A673 (cell line): Measurements from ENCODE around the gene DOCK6. TPM values are rescaled to one million over a fixed set of nuclear protein-coding genes. Genes with fewer than 3 reads are reported as not detected.

Experiments used
- BruUV-seq: library from RNA; stranded (reverse); fragments of 400-500 nt; replicated peaks from 2 replicates; lab custom pipeline; 2021; lab: Mats Ljungman, UMichigan
- CTCF ChIA-PET: fragments of 300-600 bp; sonication (Branson Sonifier 250); formaldehyde crosslinking; loops from one replicate; lab custom pipeline; 2022; ENCODE audit warnings: antibody characterized with exemption; lab: Charles Lee
- POLR2A ChIA-PET: fragments of 300-600 bp; sonication (Branson Sonifier 250); formaldehyde crosslinking; loops from one replicate; lab custom pipeline; 2022; ENCODE audit warnings: antibody characterized with exemption; ENCODE audit not compliant: low non-redundant PET; lab: Charles Lee
- DNase-seq: peaks from one replicate; pipeline ENCODE4 v3.0.0-alpha.2; 2015; ENCODE audit warnings: low spot score
- H3K27ac ChIP-seq: fragments of 200-600 bp; sonication (generic); 2 replicates; pipeline ENCODE4 v1.5.1; 2016; ENCODE audit warnings: mixed run types, low read depth, mild to moderate bottlenecking, mixed read lengths, antibody characterized with exemption, low read length; ENCODE audit not compliant: poor library complexity, severe bottlenecking
- H3K27me3 ChIP-seq: fragments of 200-600 bp; sonication (generic); replicated peaks from 2 replicates; pipeline ENCODE4 v1.6.1; 2017; ENCODE audit warnings: mixed run types, low read depth, mild to moderate bottlenecking, mixed read lengths, antibody characterized with exemption, low read length; ENCODE audit not compliant: insufficient read depth, poor library complexity
- H3K36me3 ChIP-seq: fragments of 200-600 bp; sonication (generic); 2 replicates; pipeline ENCODE4 v1.6.1; 2016; ENCODE audit warnings: mixed run types, mild to moderate bottlenecking, mixed read lengths, antibody characterized with exemption, low read length; ENCODE audit not compliant: insufficient read depth, poor library complexity, severe bottlenecking
- H3K4me1 ChIP-seq: fragments of 200-600 bp; sonication (generic); 2 replicates; pipeline ENCODE4 v1.6.1; 2017; ENCODE audit warnings: mixed run types, mild to moderate bottlenecking, mixed read lengths, antibody characterized with exemption, low read length; ENCODE audit not compliant: insufficient read depth, poor library complexity, severe bottlenecking
- H3K4me3 ChIP-seq: fragments of 200-600 bp; sonication (generic); 2 replicates; pipeline ENCODE4 v1.5.1; 2016; ENCODE audit warnings: low read depth, mixed run types, mild to moderate bottlenecking, mixed read lengths, low read length; ENCODE audit not compliant: poor library complexity, severe bottlenecking
- H3K9me3 ChIP-seq: fragments of 200-600 bp; sonication (generic); 2 replicates; pipeline ENCODE4 v1.6.1; 2016; ENCODE audit warnings: mixed run types, low read depth, mild to moderate bottlenecking, mixed read lengths, antibody characterized with exemption, low read length; ENCODE audit not compliant: poor library complexity, severe bottlenecking
- CTCF ChIP-seq: fragments of 300-800, 200-600 bp; sonication (generic); conservative IDR thresholded peaks from 2 replicates; pipeline ENCODE4 v1.5.1; 2017; ENCODE audit warnings: low read depth, mild to moderate bottlenecking, antibody characterized with exemption, low read length, moderate library complexity, mixed read lengths
- EZH2 ChIP-seq: fragments of 200-600 bp; sonication (generic); IDR thresholded peaks from 2 replicates; pipeline ENCODE4 v1.6.1; 2017; ENCODE audit warnings: borderline replicate concordance, low read depth, mild to moderate bottlenecking, mixed read lengths, antibody characterized with exemption, low read length; ENCODE audit not compliant: poor library complexity, severe bottlenecking
- intact Hi-C: fragments of 100-400 bp; cut with micrococcal nuclease; formaldehyde crosslinking; loops from one replicate; pipeline ENCODE4 v1.10.0; 2022; ENCODE audit not compliant: unreplicated experiment
- total RNA-seq: library from RNA; stranded (reverse); gene quantifications from 2 replicates; pipeline ENCODE4 v1.2.3, GENCODE V29; 2021

The DOCK6 gene
- total RNA-seq, 1 experiment from 2014 or later, result 15.6 TPM

GRCh38 chr19:11190501-11190900 is 71.8 kb downstream of the DOCK6 start:
- Histone ChIP-seq H3K9me3 (no peaks in the 10 kb centered on the region), H3K4me1 (peaks cover 12% of the 10 kb centered on the region), H3K27ac (no peak overlapping the region), H3K36me3 (peaks cover 34% of the 10 kb centered on the region), H3K4me3 (no peak overlapping the region), H3K27me3 (no peaks in the 10 kb centered on the region)
- no peak for DNase-seq
- ChIA-PET POLR2A (no interaction called here), CTCF (no interaction called here)
- TF ChIP-seq CTCF (no peak), EZH2 (no peak)
- BruUV-seq, result no TSS peak
- intact Hi-C loops, result no loop called here

- no peaks in the 10 kb centered on the region for H3K4me1 ChIP-seq
- no peak for TF ChIP-seq EZH2
- TF ChIP-seq CTCF, result no peak
- CTCF ChIA-PET, result no interaction called here
- H3K27ac ChIP-seq, result no peak overlapping the region
- H3K27me3 ChIP-seq, result no peaks in the 10 kb centered on the region
- no TSS peak for BruUV-seq
- no peak overlapping the region for H3K4me3 ChIP-seq
- peaks cover 5% of the 10 kb centered on the region for H3K9me3 ChIP-seq
- peaks cover 27% of the 10 kb centered on the region for H3K36me3 ChIP-seq
- no peak for DNase-seq
- POLR2A ChIA-PET, result no interaction called here
- intact Hi-C loops, result no loop called here
These were observed 74.9 kb downstream of the DOCK6 start for GRCh38 chr19:11187441-11187840.

- POLR2A ChIA-PET, result no interaction called here
- Histone ChIP-seq H3K4me1 (no peaks in the 10 kb centered on the region), H3K36me3 (peaks cover 21% of the 10 kb centered on the region), H3K4me3 (no peak overlapping the region), H3K27ac (no peak overlapping the region), H3K9me3 (peaks cover 5% of the 10 kb centered on the region), H3K27me3 (no peaks in the 10 kb centered on the region)
- no TSS peak for BruUV-seq
- CTCF ChIA-PET, result no interaction called here
- intact Hi-C loops, result no loop called here
- no peak for DNase-seq
- TF ChIP-seq CTCF (no peak), EZH2 (no peak)
These were observed 79.3 kb downstream of the DOCK6 start for GRCh38 chr19:11182994-11183393.
